Transverse colon (tissue), 4 donors: ENCODE results near the gene PTPRG. TPM values are rescaled to one million over a fixed set of nuclear protein-coding genes. Genes with fewer than 3 reads are reported as not detected.

ENCODE experiments used
- DNase-seq: peaks from one replicate; pipeline ENCODE4 v3.0.0-alpha.2; 2019
- H3K27ac ChIP-seq, 4 donors: fragments of 200-600 bp; sonication (generic); 2 replicates each; pipeline ENCODE4 v1.5.1; 2016 to 2018; ENCODE audit warnings: inconsistent platforms in 4 of 4
- H3K27me3 ChIP-seq: fragments of 200-600 bp; sonication (generic); 2 replicates; pipeline ENCODE4 v1.5.1; 2017; ENCODE audit warnings: inconsistent platforms
- H3K36me3 ChIP-seq, 4 donors: fragments of 200-600 bp; sonication (generic); 2 replicates each; pipeline ENCODE4 v1.5.1; 2017 to 2019; ENCODE audit warnings: inconsistent platforms in 4 of 4
- H3K4me1 ChIP-seq, 4 donors: fragments of 200-600 bp; sonication (generic); 2 replicates each; pipeline ENCODE4 v1.5.1; 2017 to 2020; ENCODE audit warnings: inconsistent platforms in 4 of 4
- H3K4me3 ChIP-seq, 4 donors: fragments of 200-600 bp; sonication (generic); 1 replicate in 1 of 4; 2 replicates in 3 of 4; pipeline versions ENCODE4 v1.5.1 to v1.6.1; 2017 to 2019; ENCODE audit warnings: inconsistent platforms in 4 of 4
- H3K9me3 ChIP-seq, 2 donors: fragments of 200-600 bp; sonication (generic); 2 replicates each; pipeline ENCODE4 v1.5.1; 2017 to 2019; ENCODE audit warnings: inconsistent platforms in 2 of 2
- EP300 ChIP-seq: sonication (generic); formaldehyde crosslinking; IDR thresholded peaks from one replicate; pipeline ENCODE4 v1.6.1; 2017; ENCODE audit warnings: antibody characterized with exemption, low read depth
- POLR2A ChIP-seq: fragments of 450-650 bp; IDR thresholded peaks from one replicate; pipeline ENCODE4 v1.6.1; 2016; ENCODE audit warnings: antibody characterized with exemption, mild to moderate bottlenecking, moderate library complexity
- POLR2AphosphoS5 ChIP-seq, 3 donors: sonication (generic); formaldehyde crosslinking; IDR thresholded peaks; one replicate each; pipeline ENCODE4 v1.6.1; 2016; ENCODE audit warnings: antibody characterized with exemption in 3 of 3
- WGBS, 2 donors: methylation state at CpG; one replicate each; pipeline ENCODE4 v1.1.5; 2018; ENCODE audit warnings: low coverage in 1 of 2; 5-methylcytosine and 5-hydroxymethylcytosine counted together
- in situ Hi-C, 4 donors: fragments of 200-750 bp; cut with MboI; loops; one replicate each; pipeline versions ENCODE4 v1.15.0 to v1.15.1; 2017; ENCODE audit warnings: low sequenced_read_pairs in 3 of 4, low pct_ligation_motif_present in 1 of 4, low pct_unique_long_range_greater_than_20kb in 1 of 4
- intact Hi-C: fragments of 100-400 bp; cut with DNase I; formaldehyde crosslinking; loops from one replicate; pipeline ENCODE4 v1.15.1; 2023; ENCODE audit warnings: low total_unique reads
- total RNA-seq, 4 donors: library from RNA; depleted of rRNA; stranded (reverse); fragments of >200 nt; gene quantifications; one replicate each; pipeline ENCODE4 v1.1.0, GENCODE V29; 2016
- TF ChIP-seq, protein P1 (sequence below), 5 experiments: fragments of 200-600 bp in 3 of 5; fragments of 450-650 bp in 2 of 5; sonication (generic) in 3 of 5; IDR thresholded peaks; 1 replicate in 2 of 5; 2 replicates in 3 of 5; pipeline ENCODE4 v1.5.1; 2016 to 2017; ENCODE audit warnings: antibody characterized with exemption in 5 of 5, inconsistent platforms in 3 of 5, mild to moderate bottlenecking in 2 of 5, moderate library complexity in 1 of 5

PTPRG gene
- total RNA-seq, 4 donors from 2014 or later = 29.2 to 83.4 (median 41.6) TPM

DNA sequence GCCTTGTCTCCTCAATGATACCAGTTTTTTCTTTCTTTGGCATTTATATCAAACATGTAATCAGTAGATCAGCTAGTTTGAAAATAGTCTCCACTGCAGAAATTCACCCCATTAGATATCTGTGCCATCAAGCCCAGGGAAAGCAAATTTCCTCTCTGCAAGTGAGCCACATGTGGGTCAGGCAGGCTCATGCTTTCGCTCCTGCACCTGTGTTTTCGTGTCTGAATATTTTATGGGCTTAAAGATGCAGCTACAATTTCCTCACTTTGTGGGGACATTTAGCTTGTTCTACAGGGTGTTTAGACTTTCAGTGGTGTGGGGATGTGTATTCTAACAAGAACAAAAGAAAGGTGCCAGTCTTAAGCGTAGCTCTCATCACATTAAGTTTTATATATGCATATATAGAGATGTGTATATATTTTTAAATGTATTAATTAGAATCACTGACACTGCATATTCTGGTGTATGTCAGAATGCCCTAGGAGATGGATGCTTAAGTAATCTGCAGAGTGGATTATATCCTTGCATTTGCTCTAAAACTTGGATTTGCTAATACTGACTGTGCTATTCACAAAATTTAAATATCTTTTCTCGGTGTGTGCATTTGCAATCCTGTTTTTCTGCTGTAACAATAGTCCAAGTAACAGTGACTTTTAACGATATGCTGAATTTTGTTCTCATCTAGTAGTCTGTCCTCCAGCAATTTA is 372.6 kb downstream of the PTPRG start:
- intact Hi-C loops = no loop called here
- no peaks in the 10 kb centered on the region for H3K9me3 ChIP-seq
- no peak overlapping the region for H3K4me3 ChIP-seq
- H3K36me3 ChIP-seq = no peaks in the 10 kb centered on the region
- WGBS, 2 donors = 95 to 100% methylated on average over 3 to 5 of the region's 5 CpGs
- TF ChIP-seq POLR2A (no peak), EP300 (no peak), POLR2AphosphoS5 (IDR thresholded peaks at IDR 0.05) (no peak)
- TF ChIP-seq, protein P1, sequence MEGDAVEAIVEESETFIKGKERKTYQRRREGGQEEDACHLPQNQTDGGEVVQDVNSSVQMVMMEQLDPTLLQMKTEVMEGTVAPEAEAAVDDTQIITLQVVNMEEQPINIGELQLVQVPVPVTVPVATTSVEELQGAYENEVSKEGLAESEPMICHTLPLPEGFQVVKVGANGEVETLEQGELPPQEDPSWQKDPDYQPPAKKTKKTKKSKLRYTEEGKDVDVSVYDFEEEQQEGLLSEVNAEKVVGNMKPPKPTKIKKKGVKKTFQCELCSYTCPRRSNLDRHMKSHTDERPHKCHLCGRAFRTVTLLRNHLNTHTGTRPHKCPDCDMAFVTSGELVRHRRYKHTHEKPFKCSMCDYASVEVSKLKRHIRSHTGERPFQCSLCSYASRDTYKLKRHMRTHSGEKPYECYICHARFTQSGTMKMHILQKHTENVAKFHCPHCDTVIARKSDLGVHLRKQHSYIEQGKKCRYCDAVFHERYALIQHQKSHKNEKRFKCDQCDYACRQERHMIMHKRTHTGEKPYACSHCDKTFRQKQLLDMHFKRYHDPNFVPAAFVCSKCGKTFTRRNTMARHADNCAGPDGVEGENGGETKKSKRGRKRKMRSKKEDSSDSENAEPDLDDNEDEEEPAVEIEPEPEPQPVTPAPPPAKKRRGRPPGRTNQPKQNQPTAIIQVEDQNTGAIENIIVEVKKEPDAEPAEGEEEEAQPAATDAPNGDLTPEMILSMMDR (IDR thresholded peaks at IDR 0.05) = no peak
- in situ Hi-C loops = loop anchor here in 1 of 4 donors (25.0 kb wide), 1 partner anchor 372 kb away; the partner anchor contains the start of gene PTPRG
- no peak for DNase-seq
- no peak overlapping the region for H3K27ac ChIP-seq
- H3K27me3 ChIP-seq = no peaks in the 10 kb centered on the region
- H3K4me1 ChIP-seq = peaks cover 0 to 7% (median 2%) of the 10 kb centered on the region in 4 donors

DNA sequence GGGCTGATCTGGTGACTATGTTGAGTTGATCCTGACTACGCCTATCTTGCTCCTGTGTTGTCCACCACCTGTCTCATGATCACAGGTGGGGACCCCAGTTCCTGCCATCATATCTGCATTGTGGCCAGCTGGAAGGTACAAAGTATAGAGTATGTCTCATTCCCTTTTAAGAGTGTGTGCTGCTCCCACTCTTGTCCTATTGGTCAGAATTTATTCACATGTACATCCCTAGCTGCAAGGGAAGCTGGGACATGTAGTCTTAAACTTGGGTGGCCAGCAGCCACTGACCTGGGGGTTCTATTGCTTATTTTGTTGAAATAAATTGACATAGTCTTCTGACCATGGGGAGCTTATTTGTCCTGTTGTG is 373.1 kb downstream of the PTPRG start:
- Histone ChIP-seq H3K27me3 (no peaks in the 10 kb centered on the region), H3K4me1 (peaks cover 0 to 11% (median 2%) of the 10 kb centered on the region in 4 donors), H3K27ac (no peak overlapping the region), H3K4me3 (no peak overlapping the region), H3K36me3 (no peaks in the 10 kb centered on the region), H3K9me3 (no peaks in the 10 kb centered on the region)
- 96% methylated on average over 1 of the region's 1 CpG; no CpG with 5 or more reads in 1 of the 2 donors for WGBS, 2 donors
- no peak for DNase-seq
- in situ Hi-C loops (loop anchor here in 1 of 4 donors (25.0 kb wide), 1 partner anchor 372 kb away; the partner anchor contains the start of gene PTPRG), intact Hi-C loops (no loop called here)
- TF ChIP-seq POLR2AphosphoS5 (IDR thresholded peaks at IDR 0.05) (no peak), POLR2A (no peak), EP300 (no peak)
- TF ChIP-seq, protein P1 (IDR thresholded peaks at IDR 0.05) = no peak

DNA sequence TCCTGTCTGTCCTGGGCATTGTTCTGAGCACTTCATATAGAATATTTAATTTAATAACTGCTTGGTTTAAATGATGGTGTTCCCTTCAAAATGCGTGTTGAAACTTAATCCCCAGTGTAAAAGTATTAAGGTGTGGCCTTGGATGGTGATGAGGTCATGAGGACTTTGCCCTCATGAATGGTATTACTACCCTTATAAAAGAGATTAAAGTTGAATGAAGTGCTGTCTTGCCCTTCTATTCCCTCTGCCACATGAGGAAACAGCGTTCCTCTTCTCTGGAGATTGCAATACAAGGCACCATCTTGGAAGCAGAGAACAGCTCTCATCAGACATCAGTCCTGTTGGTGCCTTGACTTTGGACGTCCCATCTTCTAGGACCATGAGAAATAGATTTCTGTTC is 374.4 kb downstream of the PTPRG start:
- Histone ChIP-seq H3K4me1 (peaks cover 0 to 12% (median 2%) of the 10 kb centered on the region in 4 donors), H3K27ac (peak overlapping the region in 1 of 4 donors; percentile 4)
- in situ Hi-C loops = loop anchor here in 1 of 4 donors (25.0 kb wide), 1 partner anchor 374 kb away; the partner anchor contains the start of gene PTPRG

DNA sequence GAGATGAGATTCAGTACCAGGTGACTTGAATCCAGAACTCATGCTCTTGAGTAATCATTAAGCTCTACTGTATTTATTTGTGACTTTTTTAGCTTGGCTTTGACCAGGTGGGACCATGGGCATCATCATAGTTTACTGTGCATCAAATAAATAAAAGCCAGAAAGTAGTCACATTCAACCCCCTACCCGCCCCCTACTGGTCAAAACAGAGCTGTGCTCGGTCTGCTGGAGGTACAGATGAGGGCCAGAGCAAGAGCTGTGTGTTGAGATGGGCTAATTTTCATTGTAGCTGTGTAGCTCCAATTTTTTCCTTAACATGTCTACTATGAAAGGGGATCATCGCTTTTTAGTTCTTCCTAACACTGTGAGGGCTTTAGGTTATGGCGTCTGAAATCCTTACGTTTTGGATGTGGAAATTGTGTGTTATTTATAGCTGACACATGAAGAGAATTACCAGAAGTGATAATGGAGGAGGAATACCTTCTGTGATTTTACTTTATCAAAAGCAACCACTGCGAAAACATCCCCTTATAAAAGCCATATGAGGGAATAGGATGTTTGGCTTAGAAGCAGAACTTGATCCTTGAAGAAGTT is 375.1 kb downstream of the PTPRG start:
- in situ Hi-C loops (loop anchor here in 1 of 4 donors (25.0 kb wide), 1 partner anchor 374 kb away; the partner anchor contains the start of gene PTPRG), intact Hi-C loops (no loop called here)
- Histone ChIP-seq H3K36me3 (no peaks in the 10 kb centered on the region), H3K4me3 (no peak overlapping the region), H3K4me1 (peaks cover 0 to 12% (median 2%) of the 10 kb centered on the region in 4 donors), H3K27ac (peak overlapping the region in 1 of 4 donors; percentile 4), H3K9me3 (no peaks in the 10 kb centered on the region), H3K27me3 (no peaks in the 10 kb centered on the region)
- WGBS, 2 donors = 81 to 85% methylated on average over 6 of the region's 6 CpGs
- peak; percentile 13 for DNase-seq
- TF ChIP-seq POLR2AphosphoS5 (IDR thresholded peaks at IDR 0.05) = no peak
- TF ChIP-seq, protein P1 (IDR thresholded peaks at IDR 0.05) = peak in 3 of 5 experiments; percentile 11 to 26 (median 22)

More for the DNA sequence above, 374.4 kb downstream of the PTPRG start:
- Histone ChIP-seq H3K36me3 (no peaks in the 10 kb centered on the region), H3K4me3 (no peak overlapping the region), H3K27me3 (no peaks in the 10 kb centered on the region), H3K9me3 (no peaks in the 10 kb centered on the region)
- 62% methylated on average over 3 of the region's 3 CpGs for WGBS, 2 donors
- DNase-seq = peak; percentile 14
- TF ChIP-seq POLR2AphosphoS5 (IDR thresholded peaks at IDR 0.05) = peak in 1 of 3 donors; percentile 53
- TF ChIP-seq POLR2A = no peak
- TF ChIP-seq, protein P1 (IDR thresholded peaks at IDR 0.05) = no peak
- TF ChIP-seq EP300 = no peak
- intact Hi-C loops = no loop called here
